HG03159 (cell line): ENCODE results near the gene RNF182.
"Not testable (repeated sequence)": the region's sequence is repeated elsewhere in the genome, so short reads cannot be mapped to it uniquely, and the experiment has no call there.

Source experiments
- ATAC-seq: cut with Tn5 transposase; IDR thresholded peaks from one replicate; pipeline ENCODE4 v1.9.1; 2021; ENCODE audit warnings: mild to moderate bottlenecking, moderate library complexity; ENCODE audit not compliant: unreplicated experiment

Gene RNF182

GRCh38 chr6:13993416-13993815 is 68.7 kb downstream of the RNF182 start:
- no peak for ATAC-seq

GRCh38 chr6:13998356-13998755 is 73.6 kb downstream of the RNF182 start:
- no peak for ATAC-seq

- ATAC-seq: no peak
Observed at GRCh38 chr6:14000901-14001300, 76.1 kb downstream of the RNF182 start.

GRCh38 chr6:14001329-14002012 is 76.7 kb downstream of the RNF182 start:
- ATAC-seq: no peak

- ATAC-seq: no peak
Observed at GRCh38 chr6:14002176-14002947, 77.6 kb downstream of the RNF182 start.

GRCh38 chr6:14004258-14004657 is 79.5 kb downstream of the RNF182 start:
- no peak for ATAC-seq

- no peak for ATAC-seq
Observed at GRCh38 chr6:14008809-14009208, 84.1 kb downstream of the RNF182 start.

GRCh38 chr6:14009431-14009830 is 84.7 kb downstream of the RNF182 start:
- no peak for ATAC-seq

GRCh38 chr6:14010275-14010674 is 85.5 kb downstream of the RNF182 start:
- no peak for ATAC-seq

- ATAC-seq: no peak
Observed at GRCh38 chr6:14012313-14013030, 87.7 kb downstream of the RNF182 start.

GRCh38 chr6:14015964-14016363 is 91.2 kb downstream of the RNF182 start:
- no peak for ATAC-seq

- no peak for ATAC-seq
Observed at GRCh38 chr6:14016432-14016831, 91.7 kb downstream of the RNF182 start.

- ATAC-seq: no peak
Observed at GRCh38 chr6:14016935-14017625, 92.3 kb downstream of the RNF182 start.

GRCh38 chr6:14017626-14018475 is 93.1 kb downstream of the RNF182 start:
- ATAC-seq: no peak

- not testable (repeated sequence) for ATAC-seq
Observed at GRCh38 chr6:14018559-14018958, 93.8 kb downstream of the RNF182 start.

- no peak for ATAC-seq
Observed at GRCh38 chr6:14020551-14020950, 95.8 kb downstream of the RNF182 start.

- ATAC-seq: no peak
Observed at GRCh38 chr6:14021449-14021848, 96.7 kb downstream of the RNF182 start.

- no peak for ATAC-seq
Observed at GRCh38 chr6:14022673-14023072, 97.9 kb downstream of the RNF182 start.

GRCh38 chr6:14023855-14024254 is 99.1 kb downstream of the RNF182 start:
- no peak for ATAC-seq

- ATAC-seq: no peak
Observed at GRCh38 chr6:14025160-14025559, 100.4 kb downstream of the RNF182 start.
